GM18867 (cell line): Measurements from ENCODE around the gene FMN2.

ENCODE experiments used
- ATAC-seq: cut with Tn5 transposase; IDR thresholded peaks from one replicate; pipeline ENCODE4 v1.9.1; 2021; ENCODE audit warnings: mild to moderate bottlenecking, moderate library complexity; ENCODE audit not compliant: unreplicated experiment

FMN2 gene

GRCh38 chr1:240192851-240193250 lies 101.2 kb downstream of the FMN2 start:
- no peak for ATAC-seq

GRCh38 chr1:240193679-240194078 lies 102.0 kb downstream of the FMN2 start:
- no peak for ATAC-seq

DNA sequence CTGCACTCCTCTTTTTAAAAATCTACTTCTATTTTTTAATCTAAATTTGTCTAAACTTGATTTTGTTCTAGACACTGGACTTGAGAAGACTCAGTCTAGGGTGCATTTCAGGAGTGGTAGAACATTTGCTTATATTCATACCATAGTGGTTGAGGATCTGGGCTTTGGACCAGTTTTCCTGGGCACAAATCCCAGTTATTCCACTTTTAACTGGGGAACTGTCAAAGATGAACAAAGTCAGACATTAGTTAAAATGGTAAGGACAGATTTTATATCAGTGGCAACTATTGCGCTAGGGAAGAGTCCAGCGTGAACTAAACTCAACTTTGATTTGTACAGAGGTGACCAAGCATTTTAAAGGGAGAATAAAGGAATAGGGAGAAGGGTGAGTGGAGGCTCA lies 102.4 kb downstream of the FMN2 start:
- no peak for ATAC-seq

- ATAC-seq: no peak
These were observed 106.7 kb downstream of the FMN2 start for GRCh38 chr1:240198376-240198775.

- no peak for ATAC-seq
These were observed 108.3 kb downstream of the FMN2 start for GRCh38 chr1:240199758-240200645.

DNA sequence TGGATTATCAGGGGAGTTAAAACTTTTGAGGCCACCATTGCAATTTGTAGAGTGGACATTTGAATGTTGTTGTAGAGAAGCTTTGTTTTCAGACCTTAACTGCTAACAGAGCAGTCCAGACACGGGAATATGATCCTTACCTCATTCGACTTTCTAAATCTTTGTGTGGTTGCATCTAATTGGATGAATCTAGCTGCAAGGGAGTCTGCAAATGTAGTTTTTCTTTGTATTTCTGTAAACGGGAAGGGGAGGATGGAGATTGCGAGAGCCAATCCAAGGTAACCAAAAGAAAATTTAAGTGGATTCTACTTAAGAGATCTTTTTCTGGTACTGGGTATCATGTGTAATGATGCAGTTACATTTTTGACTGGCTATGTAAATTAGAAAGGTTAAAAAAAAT lies 110.2 kb downstream of the FMN2 start:
- ATAC-seq: no peak

DNA sequence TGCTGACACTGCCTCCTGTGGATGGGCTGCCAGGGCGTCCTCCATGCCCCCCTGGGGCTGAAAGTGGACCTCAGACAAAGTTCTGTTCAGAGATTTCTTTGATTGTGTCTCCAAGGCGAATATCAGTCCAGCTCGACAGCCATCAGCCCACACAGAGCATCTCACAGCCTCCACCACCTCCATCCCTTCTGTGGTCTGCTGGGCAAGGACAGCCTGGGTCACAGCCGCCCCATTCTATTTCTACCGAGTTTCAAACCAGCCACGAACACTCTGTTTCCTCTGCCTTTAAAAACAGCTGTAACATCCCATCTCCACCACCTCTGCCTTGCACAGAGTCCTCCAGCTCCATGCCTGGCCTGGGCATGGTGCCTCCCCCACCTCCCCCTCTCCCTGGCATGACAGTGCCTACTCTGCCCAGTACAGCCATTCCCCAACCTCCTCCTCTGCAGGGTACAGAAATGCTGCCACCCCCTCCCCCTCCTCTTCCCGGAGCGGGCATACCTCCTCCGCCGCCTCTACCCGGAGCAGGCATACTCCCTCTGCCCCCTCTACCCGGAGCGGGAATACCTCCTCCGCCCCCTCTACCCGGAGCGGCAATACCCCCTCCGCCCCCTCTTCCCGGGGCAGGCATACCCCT lies 115.5 kb downstream of the FMN2 start:
- no peak for ATAC-seq

- ATAC-seq: no peak
These were observed 118.3 kb downstream of the FMN2 start for GRCh38 chr1:240210026-240210425.

DNA sequence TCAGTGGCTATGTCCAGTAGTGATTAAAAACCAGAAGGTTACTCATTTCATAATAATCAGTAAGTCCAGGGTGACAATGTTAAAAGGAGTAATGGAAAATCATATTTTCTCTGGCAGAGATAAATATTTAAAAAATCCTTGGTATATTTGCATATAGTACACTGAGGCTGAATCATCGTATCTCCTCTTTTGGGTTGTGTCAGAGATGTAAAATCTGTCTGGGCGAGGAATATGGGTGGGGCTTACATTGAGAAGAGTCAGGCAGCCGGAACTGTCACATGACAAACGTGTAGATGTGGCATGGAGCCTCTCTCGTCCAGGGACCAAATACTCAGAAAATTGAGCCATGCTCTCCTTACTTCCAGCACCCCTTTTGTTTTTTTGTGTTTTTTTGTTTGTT lies 120.9 kb downstream of the FMN2 start:
- no peak for ATAC-seq

GRCh38 chr1:240217403-240217802 lies 125.7 kb downstream of the FMN2 start:
- no peak for ATAC-seq

- no peak for ATAC-seq
These were observed 127.4 kb downstream of the FMN2 start for GRCh38 chr1:240219104-240219503.

DNA sequence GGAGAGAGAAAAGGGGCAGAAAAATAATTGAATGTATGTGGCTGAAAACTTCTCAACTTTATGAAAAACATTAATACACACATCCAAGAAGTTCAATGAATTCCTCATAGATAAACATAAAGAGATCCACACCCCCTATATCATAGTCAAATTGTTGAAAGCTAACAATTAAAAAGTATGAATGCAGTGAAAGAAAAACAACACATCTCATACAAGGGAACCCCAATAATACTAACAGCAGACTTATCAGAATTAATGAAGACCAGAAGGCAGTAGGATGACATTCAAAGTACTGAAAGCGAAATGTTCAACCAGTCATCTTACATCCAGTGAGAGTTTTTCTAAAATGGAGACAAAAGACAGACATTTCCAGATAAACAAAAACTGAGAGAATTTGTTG lies 134.4 kb downstream of the FMN2 start:
- ATAC-seq: no peak

DNA sequence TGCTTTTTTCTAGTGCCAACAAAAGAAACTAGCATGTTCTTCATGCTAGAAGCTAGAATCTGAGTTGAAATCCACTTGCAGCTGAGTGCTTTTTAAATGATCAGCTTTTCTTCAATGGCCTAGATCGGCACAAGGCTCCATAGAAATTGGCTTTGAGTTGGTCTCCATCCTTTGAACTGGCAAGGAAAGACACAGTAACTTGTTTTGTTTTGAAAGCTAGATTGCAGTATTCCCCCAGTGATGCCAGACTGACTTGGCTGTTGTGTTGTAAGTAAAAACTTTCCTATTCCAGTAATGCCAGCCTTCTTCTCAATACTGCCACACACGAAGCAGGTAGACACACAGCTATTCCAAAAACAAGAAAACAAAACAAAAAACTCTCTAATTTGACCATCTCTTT lies 139.1 kb downstream of the FMN2 start:
- no peak for ATAC-seq

GRCh38 chr1:240232530-240232929 lies 140.8 kb downstream of the FMN2 start:
- ATAC-seq: no peak

GRCh38 chr1:240234485-240235210 lies 143.0 kb downstream of the FMN2 start:
- no peak for ATAC-seq

- no peak for ATAC-seq
These were observed 144.0 kb downstream of the FMN2 start for GRCh38 chr1:240235521-240236288.

GRCh38 chr1:240237305-240237721 lies 145.6 kb downstream of the FMN2 start:
- no peak for ATAC-seq

- no peak for ATAC-seq
These were observed 147.6 kb downstream of the FMN2 start for GRCh38 chr1:240239309-240239708.

DNA sequence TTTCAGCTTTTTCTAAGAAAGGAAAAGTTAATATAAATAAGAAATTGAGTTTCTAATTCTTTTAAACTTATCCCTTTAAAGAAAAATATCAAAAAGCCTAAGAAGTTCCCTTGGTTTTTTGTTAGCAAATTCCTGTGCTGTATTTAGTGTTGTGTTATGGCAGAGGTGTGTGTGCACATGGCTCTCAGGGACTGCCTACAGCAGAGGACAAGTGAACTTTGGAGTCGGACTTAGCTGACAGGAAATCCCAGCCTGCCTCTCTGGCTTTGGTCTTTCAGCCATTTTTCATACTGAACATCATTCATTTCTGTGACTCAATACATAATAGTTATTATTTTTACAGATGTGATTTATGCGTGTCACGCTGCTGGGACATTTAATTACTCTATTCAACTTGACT lies 149.6 kb downstream of the FMN2 start:
- ATAC-seq: no peak

DNA sequence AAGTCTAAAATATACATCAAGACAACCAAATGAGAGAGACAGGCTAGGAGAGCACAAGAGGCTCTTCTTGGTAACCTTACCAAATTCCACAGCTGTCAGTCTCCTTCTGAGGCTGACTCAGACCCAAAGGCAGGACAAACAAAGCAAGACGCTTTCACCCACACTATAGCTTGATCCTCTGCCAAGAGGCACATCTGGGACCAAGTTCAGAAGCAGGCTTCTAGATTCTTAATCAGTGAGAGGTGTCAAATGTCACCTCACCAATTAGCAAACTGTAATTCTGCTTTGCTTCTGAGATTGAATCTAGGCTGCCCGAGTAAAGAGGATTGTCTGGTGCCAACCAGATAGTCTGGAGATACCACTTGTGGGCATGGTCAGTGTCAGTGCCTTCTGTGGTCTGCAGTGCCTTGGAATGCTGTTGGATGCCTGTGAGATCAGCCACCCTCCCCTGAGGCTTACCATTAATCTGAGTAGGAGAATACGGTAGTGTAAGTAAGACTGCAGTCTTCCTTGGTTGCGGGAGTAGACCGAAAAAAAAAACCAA lies 151.0 kb downstream of the FMN2 start:
- ATAC-seq: no peak
